Measurements from ENCODE around the gene TMEM222. TPM values are rescaled to one million over a fixed set of nuclear protein-coding genes. Genes with fewer than 3 reads are reported as not detected.

TMEM222 gene
- total RNA-seq, 1 experiment from 2014 or later, result 38.3 TPM

DNA sequence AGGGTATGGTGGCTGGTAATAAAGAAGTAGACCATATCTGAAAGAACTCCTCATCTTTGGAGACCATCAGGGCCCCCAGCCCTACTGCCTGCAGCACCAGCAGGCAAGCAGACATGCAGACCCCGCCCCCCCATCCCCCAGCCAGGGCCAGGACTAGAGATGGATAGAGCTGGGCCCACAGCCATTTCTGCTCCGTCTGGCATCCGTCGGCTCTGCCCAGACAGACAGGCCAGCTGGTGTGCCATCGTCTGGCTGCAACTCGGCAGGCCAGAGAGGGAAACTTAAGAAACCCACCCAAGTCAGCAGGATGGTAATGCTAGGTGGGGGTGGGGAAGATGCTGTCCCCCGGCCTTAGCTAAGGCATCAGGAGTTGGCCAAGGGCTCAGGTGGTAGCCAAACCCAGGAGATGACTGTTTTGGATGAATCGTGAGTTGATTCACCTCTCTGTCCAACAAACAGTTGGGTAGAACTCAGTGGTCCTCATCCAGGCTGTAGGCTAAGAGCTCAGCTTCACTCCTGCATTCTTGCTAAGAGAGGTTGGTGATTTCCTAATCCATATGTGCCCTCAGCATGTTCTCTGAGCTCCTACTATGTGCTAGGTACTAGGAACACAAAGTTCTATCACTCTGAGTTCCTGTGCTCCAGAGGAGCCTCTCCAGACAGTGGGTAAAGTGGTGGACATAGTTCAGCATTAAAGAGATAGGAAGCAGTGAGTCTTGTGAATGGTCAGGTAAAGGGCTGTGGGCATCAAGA, 23.2 kb upstream of the TMEM222 start:
- ChIA-PET POLR2A (interaction anchor here (0.6 to 3.5 kb wide), 20 partner anchors 10 to 443 kb away, joined by 3 to 28 read pairs (median 4); partner anchors contain the start of genes MAP3K6, SLC9A1, SYTL1 and TMEM222), CTCF (interaction anchor here (0.5 to 13.1 kb wide), 32 partner anchors 11 to 370 kb away, joined by 3 to 225 read pairs (median 6); partner anchors contain the start of genes AHDC1, CD164L2, GPR3 and MAP3K6)
- TF ChIP-seq CTCF (IDR thresholded peaks at IDR 0.05; ENCODE audit: unreplicated experiment), result no peak
- Mint-ChIP-seq H3K27ac (ENCODE audit: low read depth, unreplicated experiment) (peak overlapping the region; percentile 59), H3K4me1 (ENCODE audit: insufficient read depth, unreplicated experiment) (peaks cover 13% of the 10 kb centered on the region), H3K4me3 (ENCODE audit: unreplicated experiment) (no peak overlapping the region), H3K27me3 (ENCODE audit: insufficient read depth, unreplicated experiment) (no peaks in the 10 kb centered on the region), H3K36me3 (ENCODE audit: insufficient read depth, unreplicated experiment) (peaks cover 37% of the 10 kb centered on the region), H3K9me3 (ENCODE audit: unreplicated experiment) (no peaks in the 10 kb centered on the region)
- no peak for DNase-seq (ENCODE audit: unreplicated experiment)
- BruUV-seq (replicated peaks), result no TSS peak
- intact Hi-C loops (cut with micrococcal nuclease), result loop anchor here (5.0 kb wide), 3 partner anchors 257 to 363 kb away; no protein-coding TSS in a partner anchor

DNA sequence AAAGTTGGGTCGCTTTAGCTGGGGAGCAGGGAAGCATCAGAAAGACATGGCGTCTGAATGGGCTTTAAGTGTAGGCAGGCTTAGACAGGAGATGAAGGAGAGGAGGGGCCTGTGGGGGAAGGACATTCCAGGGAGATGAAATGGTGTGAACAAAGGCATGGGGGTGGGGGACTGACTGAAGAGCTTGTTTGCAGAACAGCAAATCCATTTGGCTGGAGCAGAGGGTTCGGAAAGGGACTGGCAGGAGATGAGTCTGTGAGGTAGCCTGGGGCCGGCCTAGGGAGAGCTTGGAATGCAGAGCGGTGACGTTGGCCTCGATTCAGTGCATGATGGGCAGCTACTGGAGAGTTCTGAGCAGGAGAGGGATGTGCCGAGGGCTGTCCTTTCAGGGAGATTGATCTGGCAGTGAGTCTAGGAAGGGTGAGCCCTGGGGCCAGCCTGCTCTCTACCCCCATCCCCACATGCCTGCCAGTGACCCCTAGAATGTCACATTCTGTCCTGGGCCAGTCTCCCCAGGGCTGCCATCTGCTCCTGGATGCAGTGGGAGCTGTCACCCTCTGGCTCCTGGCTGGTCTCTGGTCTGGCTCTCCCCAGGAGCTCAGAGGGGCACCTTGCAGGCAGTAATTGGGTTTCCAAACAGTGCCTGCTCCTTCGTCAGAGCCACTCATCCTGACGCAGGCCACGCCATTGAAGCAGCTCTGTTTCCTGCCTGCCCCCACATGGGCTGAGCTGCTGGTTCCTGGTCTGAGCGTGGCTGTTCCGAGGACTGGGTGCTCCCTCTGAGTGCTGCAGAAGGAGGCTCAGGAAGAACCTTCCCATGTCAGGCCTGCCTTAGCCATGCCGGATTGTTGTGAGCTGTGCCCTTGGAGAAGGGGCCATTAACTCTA, 22.3 kb upstream of the TMEM222 start:
- Mint-ChIP-seq H3K9me3 (ENCODE audit: unreplicated experiment) (no peaks in the 10 kb centered on the region), H3K36me3 (ENCODE audit: insufficient read depth, unreplicated experiment) (peaks cover 40% of the 10 kb centered on the region), H3K4me1 (ENCODE audit: insufficient read depth, unreplicated experiment) (peaks cover 13% of the 10 kb centered on the region), H3K27me3 (ENCODE audit: insufficient read depth, unreplicated experiment) (no peaks in the 10 kb centered on the region), H3K4me3 (ENCODE audit: unreplicated experiment) (peak overlapping the region; percentile 4), H3K27ac (ENCODE audit: low read depth, unreplicated experiment) (peak overlapping the region; percentile 59)
- intact Hi-C loops (cut with micrococcal nuclease), result loop anchor here (1.0 to 5.0 kb wide), 4 partner anchors 96 to 363 kb away; no protein-coding TSS in a partner anchor
- ChIA-PET CTCF (interaction anchor here (0.5 to 13.1 kb wide), 47 partner anchors 10 to 1150 kb away, joined by 3 to 225 read pairs (median 3); partner anchors contain the start of genes AHDC1, CD164L2, GPR3 and MAP3K6), POLR2A (interaction anchor here (0.5 to 3.5 kb wide), 23 partner anchors 9 to 444 kb away, joined by 3 to 28 read pairs (median 4); partner anchors contain the start of genes MAP3K6, SLC9A1, SYTL1 and TMEM222)
- BruUV-seq (replicated peaks), result no TSS peak
- TF ChIP-seq CTCF (IDR thresholded peaks at IDR 0.05; ENCODE audit: unreplicated experiment), result no peak
- DNase-seq (ENCODE audit: unreplicated experiment), result peak; percentile 85

DNA sequence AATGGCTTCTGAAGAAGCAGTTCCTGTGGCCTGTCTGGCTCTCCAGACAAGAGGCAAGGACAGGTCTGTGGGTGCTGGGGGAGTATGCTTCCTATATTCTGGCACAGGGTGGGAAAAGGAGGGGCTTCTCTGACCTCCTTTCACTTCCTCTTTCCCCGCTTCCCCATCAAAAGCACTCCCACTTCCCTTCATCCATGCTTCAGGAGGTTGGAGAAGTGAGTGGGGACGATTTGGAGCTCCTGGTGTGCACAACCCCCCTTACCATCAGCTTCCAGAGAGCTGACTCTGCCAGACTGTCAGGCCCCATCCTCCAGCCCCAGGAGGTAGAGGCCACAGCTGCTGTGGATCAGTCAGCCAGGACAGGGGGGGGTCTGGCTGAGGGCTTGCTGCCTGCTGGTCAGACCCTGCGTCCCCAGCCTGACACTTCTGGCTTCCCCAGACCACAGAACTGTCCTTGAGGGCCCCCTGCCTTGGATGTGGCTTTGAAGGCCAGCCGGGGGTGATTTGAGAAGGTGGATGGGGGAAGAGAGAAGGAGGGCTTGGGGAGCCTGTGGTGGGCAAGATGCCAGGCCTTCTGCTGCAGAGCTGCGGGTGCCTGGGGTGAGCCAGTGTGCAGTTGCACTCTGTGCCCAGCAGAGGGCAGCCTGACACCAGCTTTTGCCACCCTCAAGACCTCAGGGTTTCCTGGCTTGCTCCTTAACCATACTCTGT, 21.5 kb upstream of the TMEM222 start:
- no peaks in the 10 kb centered on the region for H3K27me3 Mint-ChIP-seq (ENCODE audit: insufficient read depth, unreplicated experiment)
- intact Hi-C loops (cut with micrococcal nuclease), result loop anchor here (1.0 kb wide), 3 partner anchors 88 to 95 kb away; partner anchors contain the start of gene GPR3
- POLR2A ChIA-PET, result interaction anchor here (0.7 to 3.5 kb wide), 17 partner anchors 13 to 868 kb away, joined by 3 to 28 read pairs (median 4); partner anchors contain the start of genes DHDDS, MAP3K6, SYTL1 and TMEM222
- H3K9me3 Mint-ChIP-seq (ENCODE audit: unreplicated experiment), result no peaks in the 10 kb centered on the region
- peak overlapping the region; percentile 67 for H3K27ac Mint-ChIP-seq (ENCODE audit: low read depth, unreplicated experiment)
- H3K36me3 Mint-ChIP-seq (ENCODE audit: insufficient read depth, unreplicated experiment), result peaks cover 40% of the 10 kb centered on the region
- peaks cover 13% of the 10 kb centered on the region for H3K4me1 Mint-ChIP-seq (ENCODE audit: insufficient read depth, unreplicated experiment)
- TF ChIP-seq CTCF (IDR thresholded peaks at IDR 0.05; ENCODE audit: unreplicated experiment), result peak; percentile 99
- DNase-seq (ENCODE audit: unreplicated experiment), result peak; percentile 85
- no peak overlapping the region for H3K4me3 Mint-ChIP-seq (ENCODE audit: unreplicated experiment)
- CTCF ChIA-PET, result interaction anchor here (0.6 to 13.1 kb wide), 45 partner anchors 9 to 1149 kb away, joined by 3 to 225 read pairs (median 4); partner anchors contain the start of genes AHDC1, CD164L2, GPR3 and MAP3K6
- no TSS peak for BruUV-seq (replicated peaks)
